NCI-H128 (cell line): ENCODE measurements around the gene NADK.
"Not testable (repeated sequence)": the region's sequence is repeated elsewhere in the genome, so short reads cannot be mapped to it uniquely, and the experiment has no call there.

Experiments
- DNase-seq: peaks from one replicate; lab custom pipeline; 2025; ENCODE audit not compliant: unreplicated experiment; lab: John Stamatoyannopoulos, UW

Gene NADK

DNA sequence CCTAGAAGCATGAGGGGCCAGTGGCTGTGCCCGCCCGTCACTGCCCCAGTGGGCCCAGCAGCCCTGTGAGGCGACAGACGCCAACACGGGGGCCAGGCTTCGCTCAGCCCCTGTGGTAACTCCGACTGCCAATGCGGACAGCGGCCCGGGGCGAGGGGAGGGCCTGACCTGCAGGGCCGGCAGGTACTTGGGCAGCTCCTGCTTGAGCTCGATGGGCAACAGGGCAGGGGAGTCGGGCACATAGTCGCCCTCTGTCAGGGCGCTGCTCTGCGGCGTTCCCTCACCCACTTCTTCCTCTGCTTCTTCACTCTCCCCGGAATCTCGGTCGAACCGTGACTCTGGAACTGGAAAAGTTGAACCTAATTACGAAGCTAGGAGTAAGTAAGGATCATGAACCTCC lies 71.0 kb downstream of the NADK start:
- not testable (repeated sequence) for DNase-seq

- DNase-seq: not testable (repeated sequence)
These were observed 72.6 kb downstream of the NADK start for GRCh38 chr1:1705623-1706022.

GRCh38 chr1:1704284-1704957 lies 73.8 kb downstream of the NADK start:
- DNase-seq: not testable (repeated sequence)

DNA sequence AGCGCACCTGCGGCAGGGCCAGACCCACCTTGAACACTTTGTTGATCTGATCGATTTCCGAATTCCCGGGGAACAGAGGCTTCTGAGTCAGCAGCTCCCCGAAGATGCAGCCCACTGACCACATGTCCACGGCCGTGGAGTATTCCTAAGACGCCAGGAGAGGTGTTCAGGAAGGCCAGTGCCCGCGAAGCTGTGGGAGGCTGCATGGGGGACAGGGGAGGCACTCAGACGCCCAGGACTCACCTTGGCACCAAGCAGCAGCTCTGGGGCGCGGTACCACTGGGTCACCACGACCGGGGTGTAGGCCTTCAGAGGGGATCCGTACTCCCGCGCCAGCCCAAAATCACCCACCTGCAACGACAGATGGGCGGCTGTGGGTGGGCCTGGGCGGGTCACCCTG lies 74.5 kb downstream of the NADK start:
- no peak for DNase-seq

DNA sequence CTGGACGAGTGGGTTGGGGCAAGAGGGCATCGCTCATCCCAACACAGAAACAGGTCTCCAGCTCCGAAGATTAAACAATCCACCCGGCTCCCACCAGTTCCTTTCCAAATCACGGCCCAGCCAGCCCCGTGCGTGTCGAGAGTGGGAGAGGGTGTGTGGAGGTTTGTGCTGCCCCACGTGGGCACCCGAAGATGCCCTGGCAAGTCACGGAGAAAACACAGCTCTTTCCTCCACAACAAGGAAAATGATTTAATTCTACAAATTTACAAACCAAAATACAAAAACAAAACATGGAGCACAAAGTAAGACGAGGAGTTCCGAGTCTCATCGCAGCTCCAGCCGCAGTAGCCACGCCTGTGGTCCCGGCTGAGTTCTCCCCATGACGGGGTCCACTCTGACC lies 75.8 kb downstream of the NADK start:
- not testable (repeated sequence) for DNase-seq
